GM18868 (cell line): ENCODE results near the gene ETNK2.

ENCODE experiments used
- ATAC-seq: cut with Tn5 transposase; IDR thresholded peaks from one replicate; pipeline ENCODE4 v1.9.1; 2021; ENCODE audit warnings: mild to moderate bottlenecking, moderate library complexity; ENCODE audit not compliant: unreplicated experiment

The ETNK2 gene

GRCh38 chr1:204127597-204128242 lies 24.1 kb downstream of the ETNK2 start:
- no peak for ATAC-seq

DNA sequence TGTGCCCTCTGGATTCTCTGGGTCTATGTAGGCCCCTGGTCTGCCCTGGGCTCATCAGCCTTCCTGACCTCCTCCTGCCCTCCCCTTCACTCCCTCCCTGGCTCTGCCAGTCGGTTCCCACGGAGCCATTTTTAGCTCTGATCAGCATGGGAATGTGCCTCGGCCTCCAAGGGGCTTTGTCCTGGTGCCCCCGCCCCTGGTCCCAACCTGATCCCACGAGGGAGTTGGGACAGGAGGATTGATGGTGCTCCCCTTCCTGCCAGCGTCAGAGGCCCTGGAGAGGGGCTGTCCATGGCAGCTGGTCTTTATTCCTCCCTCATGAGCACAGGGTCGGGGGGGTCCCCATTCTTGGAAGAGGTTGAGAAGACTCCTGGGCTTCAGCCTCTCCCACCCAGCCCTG lies 24.9 kb downstream of the ETNK2 start:
- ATAC-seq = no peak

GRCh38 chr1:204126386-204126785 lies 25.5 kb downstream of the ETNK2 start:
- no peak for ATAC-seq

- ATAC-seq = no peak
Measured at GRCh38 chr1:204125759-204126351, 26.0 kb downstream of the ETNK2 start.

DNA sequence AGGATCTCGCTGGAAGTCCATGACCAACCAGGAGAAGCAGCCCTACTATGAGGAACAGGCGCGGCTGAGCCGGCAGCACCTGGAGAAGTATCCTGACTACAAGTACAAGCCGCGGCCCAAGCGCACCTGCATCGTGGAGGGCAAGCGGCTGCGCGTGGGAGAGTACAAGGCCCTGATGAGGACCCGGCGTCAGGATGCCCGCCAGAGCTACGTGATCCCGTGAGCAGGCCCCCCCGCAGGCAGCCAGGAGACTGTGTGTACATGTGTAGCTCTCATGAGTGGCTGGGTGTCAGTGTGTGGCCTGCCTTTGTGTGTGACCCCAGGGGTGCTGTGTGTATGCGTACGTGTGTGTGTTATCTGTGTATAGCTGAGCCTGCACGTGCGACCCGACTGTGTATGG lies 27.2 kb downstream of the ETNK2 start:
- no peak for ATAC-seq

- ATAC-seq = no peak
Measured at GRCh38 chr1:204123376-204123775, 28.5 kb downstream of the ETNK2 start.

GRCh38 chr1:204121840-204122555 lies 29.8 kb downstream of the ETNK2 start:
- no peak for ATAC-seq

GRCh38 chr1:204116539-204116938 lies 35.3 kb downstream of the ETNK2 start:
- ATAC-seq = no peak

DNA sequence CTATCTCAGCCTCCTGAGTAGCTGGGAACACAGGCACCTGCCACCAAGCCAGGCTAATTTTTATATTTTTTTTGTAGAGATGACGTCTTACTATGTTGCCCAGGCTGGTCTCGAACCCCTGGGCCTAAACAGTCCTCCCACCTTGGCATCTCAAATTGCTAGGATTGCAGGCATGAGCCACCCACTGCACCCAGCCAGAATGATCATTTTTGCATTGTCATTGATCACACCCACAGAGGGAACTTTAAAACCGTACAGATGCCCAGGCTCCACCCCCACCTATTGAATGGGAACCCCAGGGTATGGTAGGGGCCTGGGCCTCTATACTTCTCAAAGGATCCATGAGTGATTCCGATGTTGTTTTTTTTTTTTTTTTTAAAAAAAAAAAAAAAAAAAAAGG lies 36.7 kb downstream of the ETNK2 start:
- no peak for ATAC-seq

GRCh38 chr1:204114606-204115005 lies 37.2 kb downstream of the ETNK2 start:
- no peak for ATAC-seq

DNA sequence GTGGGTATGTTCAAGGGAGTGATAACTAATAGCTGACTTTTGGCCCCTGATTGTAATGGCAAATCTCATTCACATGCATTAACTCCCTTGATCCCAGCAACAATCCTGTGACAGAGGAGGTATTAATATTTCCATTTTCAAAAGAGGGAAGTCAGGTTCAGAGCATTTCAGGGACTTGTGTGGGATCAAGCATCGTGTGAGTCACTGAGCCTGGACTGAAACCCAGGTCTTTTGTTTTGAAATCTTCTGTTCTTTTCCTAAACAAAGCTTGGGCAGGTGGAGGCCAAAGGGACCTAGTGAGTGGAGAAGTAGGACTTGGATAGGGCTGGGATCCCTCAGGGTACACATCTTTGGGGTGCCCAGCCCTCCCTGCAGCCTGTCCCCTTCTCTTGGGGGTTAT lies 37.9 kb downstream of the ETNK2 start:
- ATAC-seq = no peak

DNA sequence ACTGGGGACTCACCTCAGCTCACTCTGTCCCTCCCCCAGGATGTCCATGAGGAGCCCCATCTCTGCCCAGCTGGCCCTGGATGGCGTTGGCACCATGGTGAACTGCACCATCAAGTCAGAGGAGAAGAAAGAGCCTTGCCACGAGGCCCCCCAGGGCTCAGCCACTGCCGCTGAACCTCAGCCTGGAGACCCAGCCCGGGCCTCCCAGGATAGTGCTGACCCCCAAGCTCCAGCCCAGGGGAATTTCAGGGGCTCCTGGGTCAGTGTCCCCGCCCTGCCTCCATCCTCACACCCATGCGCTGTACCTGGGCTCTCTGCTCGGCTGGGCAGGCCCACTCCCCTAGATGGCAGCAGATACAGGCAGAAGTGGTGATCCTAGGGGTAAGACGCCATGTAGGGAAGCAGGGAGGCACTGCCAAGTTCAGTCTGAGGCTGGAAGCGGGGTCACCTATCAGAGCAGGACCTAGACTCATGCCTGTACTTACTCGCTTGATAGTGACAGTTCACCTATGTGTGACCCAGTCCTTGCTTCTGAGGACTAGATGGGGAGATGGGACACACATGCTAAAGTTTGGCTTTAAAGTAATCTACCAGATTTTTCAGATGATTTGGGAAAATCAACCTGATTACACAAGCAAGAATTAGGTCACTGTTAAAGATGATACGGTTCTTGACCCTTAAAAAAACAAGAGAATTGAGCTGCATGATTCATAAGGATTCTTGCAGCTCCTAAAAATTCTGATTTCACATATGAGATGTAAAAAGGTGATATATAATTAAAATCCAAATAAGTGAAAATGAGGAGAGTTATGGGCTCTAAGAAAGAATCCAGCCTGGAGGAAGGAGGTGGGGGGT lies 38.7 kb downstream of the ETNK2 start:
- no peak for ATAC-seq

DNA sequence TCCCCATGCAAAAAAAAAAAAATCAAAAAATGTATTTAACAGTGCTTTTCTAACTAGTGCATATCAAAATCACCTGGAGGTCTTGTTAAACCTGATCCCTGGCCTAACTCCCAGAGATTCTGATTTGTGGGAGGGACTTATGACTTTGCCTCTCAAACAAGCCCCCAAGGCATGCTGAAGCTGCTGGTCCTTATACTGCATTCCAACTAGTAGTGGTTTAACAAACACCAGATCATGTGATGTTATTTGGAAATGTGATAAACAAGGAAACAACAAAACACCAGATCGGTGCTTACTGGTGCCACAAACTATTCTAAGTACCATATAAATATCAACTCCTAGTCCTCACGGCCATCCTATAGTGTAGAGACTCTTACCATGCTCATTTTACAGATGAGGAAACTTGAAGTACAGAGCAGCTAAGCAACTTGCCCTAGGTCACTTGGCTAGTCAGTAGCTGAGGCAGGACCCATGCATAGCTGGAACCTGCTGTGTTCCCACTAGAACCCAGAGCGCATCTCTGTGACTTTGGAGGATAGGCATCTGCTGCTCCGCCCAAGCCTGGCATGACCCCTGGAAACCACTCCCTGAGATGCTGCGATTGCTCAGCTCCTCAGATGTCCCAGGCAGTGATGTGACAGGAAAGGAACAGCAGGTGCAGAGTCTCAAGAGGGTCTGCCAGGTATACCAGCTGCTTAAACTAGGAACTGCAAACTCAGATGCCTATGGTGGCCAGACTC lies 40.8 kb downstream of the ETNK2 start:
- no peak for ATAC-seq

- ATAC-seq = no peak
Measured at GRCh38 chr1:204108312-204109141, 43.3 kb downstream of the ETNK2 start.

GRCh38 chr1:204107892-204108291 lies 44.0 kb downstream of the ETNK2 start:
- no peak for ATAC-seq

- ATAC-seq = no peak
Measured at GRCh38 chr1:204106825-204107224, 45.0 kb downstream of the ETNK2 start.

DNA sequence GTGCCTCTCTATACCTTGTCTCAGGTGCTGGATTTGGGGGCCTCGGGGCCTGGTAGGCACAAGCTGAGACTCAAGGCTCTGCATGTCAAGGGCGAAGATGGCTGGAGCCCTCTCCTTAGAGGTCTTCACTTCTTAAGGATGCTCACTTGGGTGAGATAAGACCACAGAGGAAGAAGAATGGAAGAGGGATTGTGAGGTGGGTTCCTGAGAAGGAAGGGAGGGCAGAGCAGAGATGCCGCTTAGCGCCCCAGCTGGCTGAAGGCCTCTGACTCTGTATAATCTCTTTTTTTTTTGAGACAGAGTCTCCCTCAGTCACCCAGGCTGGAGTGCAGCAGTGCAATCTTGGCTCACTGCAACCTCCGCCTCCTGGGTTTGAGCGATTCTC lies 46.7 kb downstream of the ETNK2 start:
- no peak for ATAC-seq

DNA sequence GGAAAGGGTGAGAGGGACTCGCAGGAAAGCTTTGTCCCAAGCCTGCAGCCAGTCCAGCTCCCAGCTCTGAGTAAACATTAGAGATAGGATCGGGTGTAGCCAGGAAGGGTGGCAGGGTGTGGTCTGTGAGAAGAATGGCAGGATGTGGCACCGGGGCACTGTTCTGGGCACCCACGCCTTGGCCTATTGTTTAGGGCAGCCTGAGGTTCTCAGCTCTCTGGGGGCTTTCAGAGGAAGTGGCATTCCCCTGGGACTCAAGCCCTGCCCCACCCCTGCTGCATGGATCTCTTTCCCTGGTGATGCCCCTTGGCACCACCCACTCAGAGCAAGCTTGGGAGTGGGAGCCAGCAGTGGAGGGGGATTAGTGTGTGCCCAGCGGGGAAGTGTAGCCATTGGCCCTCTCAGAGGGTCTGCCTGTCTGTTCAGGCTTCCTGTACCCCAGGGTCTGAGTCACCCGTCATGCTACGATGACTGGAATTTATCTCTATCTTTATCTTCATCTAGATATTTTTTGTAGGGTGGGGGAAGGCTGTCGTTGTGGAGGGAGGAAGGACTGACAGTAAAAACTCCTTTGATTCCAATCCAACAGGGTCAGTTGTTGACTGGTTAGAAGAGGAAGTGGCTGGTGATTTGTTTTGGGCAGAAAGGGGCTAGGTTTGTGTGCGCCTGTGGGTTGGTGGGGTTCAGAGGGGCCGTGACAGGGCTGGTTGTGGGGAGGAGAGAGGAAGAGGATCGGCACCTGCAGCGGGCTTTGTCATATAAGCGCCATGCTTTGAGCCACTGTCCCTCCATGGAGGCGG lies 47.3 kb downstream of the ETNK2 start:
- no peak for ATAC-seq

DNA sequence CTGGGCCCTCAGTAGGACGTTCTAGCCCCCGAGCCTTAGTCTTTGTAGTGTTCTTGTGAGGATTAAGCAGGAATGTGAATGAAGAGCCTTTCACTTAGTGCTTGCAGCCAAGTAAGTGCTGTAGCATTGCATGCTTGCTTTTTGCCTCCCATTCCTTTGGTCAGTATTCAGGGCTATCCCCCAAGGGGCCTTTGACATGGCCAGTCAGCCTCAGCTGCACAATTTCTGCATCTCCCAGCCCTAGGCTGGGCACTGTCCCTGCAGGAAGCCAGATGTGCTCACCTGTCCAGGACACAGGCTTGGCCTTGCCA lies 48.5 kb downstream of the ETNK2 start:
- no peak for ATAC-seq
